Astrocyte of the cerebellum (primary cell): ENCODE data around the gene SHLD1.
"Not testable (repeated sequence)": the region's sequence is repeated elsewhere in the genome, so short reads cannot be mapped to it uniquely, and the experiment has no call there.

Source experiments
- DNase-seq: peaks from one replicate; pipeline ENCODE4 v3.0.0-alpha.2; 2011; ENCODE audit warnings: low read depth
- H3K4me3 ChIP-seq: 2 replicates; pipeline ENCODE4 v1.5.1; 2011; ENCODE audit warnings: mild to moderate bottlenecking, low read depth, low read length, moderate library complexity
- in situ Hi-C: cut with HindIII; loops from 2 replicates; pipeline ENCODE4 v1.10.0; 2017; ENCODE audit warnings: low sequenced_read_pairs
- TF ChIP-seq, protein P1 (sequence below): IDR thresholded peaks from 2 replicates; pipeline ENCODE4 v1.5.1; 2012; ENCODE audit warnings: low read length, low read depth, moderate library complexity, mild to moderate bottlenecking; ENCODE audit errors: missing control alignments

SHLD1 gene

DNA sequence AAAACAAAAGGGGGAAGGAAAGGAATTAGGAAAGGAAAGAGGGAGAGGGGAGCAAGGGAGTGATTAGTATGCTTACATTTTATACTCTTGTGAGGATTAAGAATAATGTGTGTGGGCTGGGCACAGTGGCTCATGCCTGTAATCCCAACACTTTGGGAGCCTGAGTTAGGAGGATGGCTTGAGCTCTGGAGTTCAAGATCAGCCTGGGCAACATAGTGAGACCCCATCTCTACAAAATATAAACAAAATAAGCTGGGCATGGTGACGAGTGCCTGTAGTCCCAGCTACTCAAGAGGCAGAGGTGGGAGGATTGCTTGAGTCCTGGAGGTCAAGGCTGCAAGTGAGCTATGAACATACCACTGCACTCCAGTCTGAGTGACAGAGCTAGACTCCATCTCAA lies 47.0 kb downstream of the SHLD1 start:
- TF ChIP-seq, protein P1, sequence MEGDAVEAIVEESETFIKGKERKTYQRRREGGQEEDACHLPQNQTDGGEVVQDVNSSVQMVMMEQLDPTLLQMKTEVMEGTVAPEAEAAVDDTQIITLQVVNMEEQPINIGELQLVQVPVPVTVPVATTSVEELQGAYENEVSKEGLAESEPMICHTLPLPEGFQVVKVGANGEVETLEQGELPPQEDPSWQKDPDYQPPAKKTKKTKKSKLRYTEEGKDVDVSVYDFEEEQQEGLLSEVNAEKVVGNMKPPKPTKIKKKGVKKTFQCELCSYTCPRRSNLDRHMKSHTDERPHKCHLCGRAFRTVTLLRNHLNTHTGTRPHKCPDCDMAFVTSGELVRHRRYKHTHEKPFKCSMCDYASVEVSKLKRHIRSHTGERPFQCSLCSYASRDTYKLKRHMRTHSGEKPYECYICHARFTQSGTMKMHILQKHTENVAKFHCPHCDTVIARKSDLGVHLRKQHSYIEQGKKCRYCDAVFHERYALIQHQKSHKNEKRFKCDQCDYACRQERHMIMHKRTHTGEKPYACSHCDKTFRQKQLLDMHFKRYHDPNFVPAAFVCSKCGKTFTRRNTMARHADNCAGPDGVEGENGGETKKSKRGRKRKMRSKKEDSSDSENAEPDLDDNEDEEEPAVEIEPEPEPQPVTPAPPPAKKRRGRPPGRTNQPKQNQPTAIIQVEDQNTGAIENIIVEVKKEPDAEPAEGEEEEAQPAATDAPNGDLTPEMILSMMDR: no peak
- in situ Hi-C loops: loop anchor here (25.0 kb wide), 1 partner anchor 235 kb away; no protein-coding TSS in a partner anchor
- DNase-seq: no peak
- H3K4me3 ChIP-seq: no peak overlapping the region

DNA sequence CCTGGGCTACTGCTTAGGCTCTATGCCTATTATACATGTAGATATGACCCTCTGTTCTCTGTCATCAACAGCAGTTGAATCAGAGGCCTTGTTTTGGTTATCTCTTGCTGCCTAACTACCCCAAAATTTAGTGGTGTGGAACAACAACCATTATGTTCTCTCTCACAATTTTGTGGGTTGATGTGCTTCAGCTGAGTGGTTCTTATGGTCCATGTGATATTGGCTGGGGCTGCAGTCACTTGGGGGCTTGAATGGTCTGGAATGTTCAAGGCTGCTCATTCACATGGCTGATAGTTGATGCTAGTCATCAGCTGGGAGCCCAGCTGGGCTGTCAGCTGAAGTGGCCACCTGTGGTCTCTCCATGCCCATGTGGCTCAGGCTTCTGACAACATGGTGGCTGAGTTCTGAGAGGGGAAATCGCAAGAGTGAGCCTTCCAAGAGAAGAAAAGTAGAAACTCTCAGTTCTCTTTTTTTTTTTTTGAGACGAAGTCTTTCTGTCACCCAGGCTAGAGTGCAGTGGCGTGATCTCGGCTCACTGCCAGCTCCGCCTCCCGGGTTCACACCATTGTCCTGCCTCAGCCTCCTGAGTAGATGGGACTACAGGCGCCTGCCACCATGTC lies 47.8 kb downstream of the SHLD1 start:
- H3K4me3 ChIP-seq: no peak overlapping the region
- TF ChIP-seq, protein P1: no peak
- no peak for DNase-seq
- in situ Hi-C loops: loop anchor here (25.0 kb wide), 1 partner anchor 236 kb away; no protein-coding TSS in a partner anchor

DNA sequence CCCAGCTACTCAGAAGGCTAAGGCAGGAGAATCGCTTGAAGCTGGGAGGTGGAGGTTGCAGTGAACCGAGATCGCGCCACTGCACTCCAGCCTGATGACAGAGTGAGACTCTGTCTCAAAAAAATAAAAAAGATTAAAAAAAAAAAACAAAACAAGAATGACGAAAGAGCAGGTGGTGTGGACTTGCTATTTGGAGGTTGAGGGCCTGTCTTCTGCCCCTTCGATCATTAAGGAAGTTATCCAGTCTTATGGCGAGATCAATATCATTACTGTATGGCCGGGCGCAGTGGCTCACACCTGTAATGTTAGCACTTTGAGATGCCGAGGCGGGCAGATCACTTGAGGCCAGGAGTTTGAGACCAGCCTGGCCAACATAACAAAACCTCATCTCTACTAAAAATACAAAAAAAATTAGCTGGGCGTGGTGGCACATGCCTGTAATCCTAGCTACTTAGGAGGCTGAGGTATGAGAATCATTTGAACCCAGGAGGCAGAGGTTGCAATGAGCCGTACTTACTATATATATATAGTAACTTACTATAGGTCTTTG lies 53.6 kb downstream of the SHLD1 start:
- in situ Hi-C loops, H3K4me3 ChIP-seq, DNase-seq: not testable (repeated sequence)

DNA sequence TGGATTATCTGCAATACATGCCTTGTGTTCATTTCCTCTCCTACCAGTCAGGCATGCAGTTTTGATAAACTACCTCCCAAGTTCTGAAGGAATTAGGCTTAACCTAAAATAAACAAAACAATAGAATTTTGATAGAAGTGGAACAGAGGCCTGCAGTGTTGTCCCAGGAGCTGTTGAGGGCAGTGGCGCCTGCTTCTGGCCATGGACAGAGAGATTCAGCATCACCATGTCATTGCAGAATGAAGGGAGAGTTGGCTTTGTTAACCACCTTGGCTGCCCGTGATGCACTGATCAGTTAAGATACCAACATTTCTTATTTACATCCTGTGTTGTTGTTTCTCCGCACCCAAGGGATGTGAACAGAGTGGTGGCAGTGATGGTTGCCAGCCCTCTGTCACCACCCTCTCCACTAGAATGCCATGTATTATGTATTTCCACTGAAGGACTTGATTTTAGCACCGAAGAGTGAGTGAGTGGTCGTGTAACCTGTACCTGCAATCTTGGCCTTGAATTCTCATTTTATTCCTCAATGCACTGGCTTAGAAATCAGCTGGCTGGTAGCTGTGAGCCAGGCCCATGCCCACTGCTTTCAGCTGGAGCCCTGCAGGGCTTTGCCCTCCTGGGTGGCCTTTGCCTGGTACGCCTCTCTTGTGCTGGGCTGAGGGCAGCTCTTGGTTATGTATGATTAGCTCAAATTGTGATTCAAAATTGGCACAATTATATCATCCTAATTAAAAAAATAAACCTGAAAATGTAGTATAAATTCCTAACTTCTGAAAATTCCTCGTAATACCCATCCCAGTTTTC lies 56.5 kb downstream of the SHLD1 start:
- DNase-seq: no peak
- in situ Hi-C loops: no loop called here
- TF ChIP-seq, protein P1: no peak
- H3K4me3 ChIP-seq: no peak overlapping the region

DNA sequence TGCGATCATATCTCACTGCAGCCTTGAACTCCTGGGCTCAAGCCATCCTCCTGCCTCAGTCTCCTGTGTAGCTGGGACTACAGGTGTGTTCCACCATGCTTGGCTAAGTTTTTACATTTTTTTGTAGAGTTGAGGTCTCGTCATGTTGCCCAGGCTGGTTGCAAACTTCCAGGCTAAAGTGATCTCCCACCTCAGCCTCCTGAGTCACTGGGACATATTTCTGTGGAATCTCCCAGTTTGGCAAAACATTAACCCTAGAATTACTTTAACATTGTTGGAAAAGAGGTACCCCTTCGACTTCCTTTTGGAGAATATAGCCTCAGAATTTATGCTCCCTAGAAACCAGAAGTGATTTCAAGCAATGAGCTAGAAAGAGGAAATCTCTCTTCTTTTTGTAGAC lies 57.2 kb downstream of the SHLD1 start:
- TF ChIP-seq, protein P1: no peak
- no peak overlapping the region for H3K4me3 ChIP-seq
- in situ Hi-C loops: no loop called here
- no peak for DNase-seq

DNA sequence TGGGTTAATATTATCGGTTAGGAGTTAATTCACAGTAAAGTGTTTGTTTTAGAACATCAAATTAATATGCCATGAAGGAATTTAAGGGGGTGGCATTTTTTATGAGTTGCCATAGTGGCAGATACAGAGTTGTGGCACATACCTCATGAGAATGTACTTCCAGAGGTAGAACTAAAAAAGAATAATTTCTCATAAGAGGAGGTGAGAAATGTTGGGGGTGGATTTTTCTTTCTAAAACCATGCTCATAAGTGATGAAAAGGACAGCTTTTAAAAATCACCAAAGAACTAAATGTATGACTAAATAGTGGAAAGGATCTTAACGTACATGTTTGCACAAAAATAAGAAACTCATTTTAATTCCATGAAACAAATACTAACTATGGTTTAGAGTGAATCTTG lies 58.7 kb downstream of the SHLD1 start:
- H3K4me3 ChIP-seq: no peak overlapping the region
- DNase-seq: no peak
- TF ChIP-seq, protein P1: no peak
- in situ Hi-C loops: no loop called here

DNA sequence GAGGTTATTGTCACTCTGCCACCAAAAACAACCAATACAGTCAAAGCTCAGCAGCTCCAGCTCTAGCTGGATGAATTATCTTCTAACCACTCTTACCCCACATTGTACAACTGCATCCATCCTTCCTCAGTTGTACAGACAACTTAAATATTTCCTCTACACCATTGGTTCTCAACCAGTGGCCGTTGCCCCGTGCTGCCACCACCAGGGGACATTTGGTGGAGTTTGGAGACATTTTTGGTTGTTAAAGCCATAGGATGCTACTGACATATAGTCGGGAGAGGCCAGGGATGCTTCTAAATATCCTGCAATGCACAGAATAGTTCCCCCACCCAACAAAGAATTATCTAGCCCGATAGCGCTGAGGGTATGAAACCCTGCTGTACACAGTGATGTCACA lies 59.3 kb downstream of the SHLD1 start:
- H3K4me3 ChIP-seq: no peak overlapping the region
- TF ChIP-seq, protein P1: no peak
- in situ Hi-C loops: no loop called here
- DNase-seq: no peak
